Muscle layer of duodenum (tissue), 2 donors: ENCODE data around the gene NRXN2.
A peak's percentile ranks its signal among the peaks of the same experiment; 100 is the strongest.

Source experiments
- H3K27ac ChIP-seq: one replicate; pipeline ENCODE4 v1.7.0; 2013; ENCODE audit warnings: mild to moderate bottlenecking, low read length
- H3K27me3 ChIP-seq: one replicate; pipeline ENCODE4 v1.7.0; 2013; ENCODE audit warnings: low read depth, mild to moderate bottlenecking, control low read depth, low read length
- H3K36me3 ChIP-seq, 2 donors: one replicate each; pipeline ENCODE4 v1.7.0; 2013; ENCODE audit warnings: low read length in 2 of 2, control low read depth in 1 of 2, mild to moderate bottlenecking in 1 of 2; ENCODE audit not compliant: insufficient read depth in 2 of 2, control insufficient read depth in 1 of 2
- H3K4me1 ChIP-seq, 2 donors: one replicate each; pipeline ENCODE4 v1.7.0; 2013; ENCODE audit warnings: low read length in 2 of 2, mild to moderate bottlenecking in 2 of 2, control low read depth in 1 of 2, moderate library complexity in 1 of 2; ENCODE audit not compliant: insufficient read depth in 2 of 2, control insufficient read depth in 1 of 2
- H3K4me3 ChIP-seq, 2 donors: one replicate each; pipeline ENCODE4 v1.7.0; 2013; ENCODE audit warnings: low read length in 2 of 2, low read depth in 1 of 2, mild to moderate bottlenecking in 1 of 2
- H3K9me3 ChIP-seq, 2 donors: one replicate each; pipeline ENCODE4 v1.7.0; 2013; ENCODE audit warnings: low read length in 2 of 2, control low read depth in 1 of 2, mild to moderate bottlenecking in 1 of 2; ENCODE audit not compliant: control insufficient read depth in 1 of 2
- donor health status: healthy.

NRXN2 gene

GRCh38 chr11:64716473-64717267 is 6.3 kb downstream of the NRXN2 start:
- no peak overlapping the region for H3K27ac ChIP-seq
- peaks cover 0 to 12% of the 10 kb centered on the region in 2 donors for H3K4me1 ChIP-seq
- no peak overlapping the region for H3K4me3 ChIP-seq
- no peaks in the 10 kb centered on the region for H3K36me3 ChIP-seq
- no peaks in the 10 kb centered on the region for H3K9me3 ChIP-seq
- peaks cover 50% of the 10 kb centered on the region for H3K27me3 ChIP-seq

- Histone ChIP-seq H3K4me1 (peaks cover 0 to 12% of the 10 kb centered on the region in 2 donors), H3K27me3 (peaks cover 54% of the 10 kb centered on the region), H3K27ac (no peak overlapping the region)
These were observed 7.1 kb downstream of the NRXN2 start for GRCh38 chr11:64715756-64716472.

GRCh38 chr11:64715110-64715509 is 7.9 kb downstream of the NRXN2 start:
- Histone ChIP-seq H3K4me1 (peaks cover 0 to 12% of the 10 kb centered on the region in 2 donors), H3K4me3 (no peak overlapping the region), H3K36me3 (no peaks in the 10 kb centered on the region), H3K27me3 (peaks cover 62% of the 10 kb centered on the region), H3K9me3 (no peaks in the 10 kb centered on the region), H3K27ac (no peak overlapping the region)

More at GRCh38 chr11:64715756-64716472, 7.1 kb downstream of the NRXN2 start:
- Histone ChIP-seq H3K4me3 (no peak overlapping the region), H3K9me3 (no peaks in the 10 kb centered on the region), H3K36me3 (no peaks in the 10 kb centered on the region)

GRCh38 chr11:64714666-64715065 is 8.3 kb downstream of the NRXN2 start:
- peaks cover 0 to 12% of the 10 kb centered on the region in 2 donors for H3K4me1 ChIP-seq
- H3K27me3 ChIP-seq = peaks cover 64% of the 10 kb centered on the region
- no peak overlapping the region for H3K27ac ChIP-seq
- no peak overlapping the region for H3K4me3 ChIP-seq
- no peaks in the 10 kb centered on the region for H3K36me3 ChIP-seq
- H3K9me3 ChIP-seq = no peaks in the 10 kb centered on the region

- Histone ChIP-seq H3K36me3 (no peaks in the 10 kb centered on the region), H3K4me3 (no peak overlapping the region), H3K9me3 (no peaks in the 10 kb centered on the region), H3K4me1 (peaks cover 0 to 12% of the 10 kb centered on the region in 2 donors), H3K27me3 (peaks cover 64% of the 10 kb centered on the region), H3K27ac (no peak overlapping the region)
These were observed 9.1 kb downstream of the NRXN2 start for GRCh38 chr11:64713781-64714363.

- H3K4me3 ChIP-seq = peak overlapping the region in 1 of 2 donors; percentile 19
- no peak overlapping the region for H3K27ac ChIP-seq
- no peaks in the 10 kb centered on the region for H3K9me3 ChIP-seq
- H3K4me1 ChIP-seq = peaks cover 0 to 12% of the 10 kb centered on the region in 2 donors
- peaks cover 64% of the 10 kb centered on the region for H3K27me3 ChIP-seq
- H3K36me3 ChIP-seq = no peaks in the 10 kb centered on the region
These were observed 9.8 kb downstream of the NRXN2 start for GRCh38 chr11:64713016-64713707.

GRCh38 chr11:64712430-64713015 is 10.5 kb downstream of the NRXN2 start:
- Histone ChIP-seq H3K27ac (no peak overlapping the region), H3K27me3 (peaks cover 61% of the 10 kb centered on the region), H3K4me1 (peaks cover 0 to 12% of the 10 kb centered on the region in 2 donors), H3K9me3 (no peaks in the 10 kb centered on the region), H3K4me3 (no peak overlapping the region), H3K36me3 (no peaks in the 10 kb centered on the region)

- peaks cover 56% of the 10 kb centered on the region for H3K27me3 ChIP-seq
- peaks cover 0 to 12% of the 10 kb centered on the region in 2 donors for H3K4me1 ChIP-seq
- H3K36me3 ChIP-seq = no peaks in the 10 kb centered on the region
- no peak overlapping the region for H3K27ac ChIP-seq
- H3K9me3 ChIP-seq = no peaks in the 10 kb centered on the region
- no peak overlapping the region for H3K4me3 ChIP-seq
These were observed 11.0 kb downstream of the NRXN2 start for GRCh38 chr11:64711956-64712362.

GRCh38 chr11:64711138-64711955 is 11.7 kb downstream of the NRXN2 start:
- Histone ChIP-seq H3K27me3 (peaks cover 53% of the 10 kb centered on the region), H3K27ac (no peak overlapping the region), H3K36me3 (no peaks in the 10 kb centered on the region), H3K9me3 (no peaks in the 10 kb centered on the region), H3K4me1 (peaks cover 0 to 12% of the 10 kb centered on the region in 2 donors), H3K4me3 (no peak overlapping the region)

- Histone ChIP-seq H3K36me3 (no peaks in the 10 kb centered on the region), H3K4me1 (peaks cover 0 to 12% of the 10 kb centered on the region in 2 donors), H3K27ac (no peak overlapping the region), H3K9me3 (no peaks in the 10 kb centered on the region), H3K27me3 (peaks cover 45% of the 10 kb centered on the region), H3K4me3 (no peak overlapping the region)
These were observed 12.4 kb downstream of the NRXN2 start for GRCh38 chr11:64710418-64711137.
